HepG2 (cell line): ENCODE measurements around the gene VSTM4. TPM values are rescaled to one million over a fixed set of nuclear protein-coding genes. Genes with fewer than 3 reads are reported as not detected.

Experiments
- ATAC-seq: fragments of 200-7000 bp; cut with Tn5 transposase; 3 replicates; pipeline ENCODE4 v1.9.1; 2020; ENCODE audit warnings: mild to moderate bottlenecking, moderate library complexity
- BruUV-seq: library from RNA; stranded (reverse); fragments of 400-500 nt; replicated peaks from 2 replicates; lab custom pipeline; 2021; lab: Mats Ljungman, UMichigan
- CTCF ChIA-PET: fragments of 300-600 bp; formaldehyde crosslinking; extraction: SDS; loops from one replicate; lab custom pipeline; 2021; ENCODE audit warnings: low total read pairs, inconsistent platforms, low intra/inter-chr PET ratio; lab: Yijun Ruan, JAX
- POLR2A ChIA-PET: fragments of 350-600 bp; sonication (Branson Sonifier 250); formaldehyde crosslinking; loops from one replicate; lab custom pipeline; 2020; ENCODE audit warnings: antibody characterized with exemption, inconsistent platforms; lab: Yijun Ruan, JAX
- DNase-seq: peaks from one replicate; pipeline ENCODE4 v3.0.0-alpha.2; 2015; ENCODE audit warnings: low spot score
- FAIRE-seq: peaks from 3 replicates; lab custom pipeline; 2011; peaks lifted over from hg19 to GRCh38; lab: Jason Lieb, UNC
- H2AFZ ChIP-seq: one replicate; pipeline ENCODE4 v1.6.1; 2011; ENCODE audit warnings: low read length, inconsistent platforms
- H3K27ac ChIP-seq: fragments of 300-600 bp; 3 replicates; pipeline ENCODE4 v1.8.0; 2011; ENCODE audit warnings: mixed run types, mild to moderate bottlenecking, mixed read lengths, low read length, inconsistent platforms; ENCODE audit not compliant: insufficient read depth; ENCODE audit errors: extremely low read length
- H3K27me3 ChIP-seq, 2 experiments: fragments of 200-600 bp in 1 of 2; 2 replicates in 1 of 2; 3 replicates in 1 of 2; pipeline versions ENCODE4 v1.6.0 to v1.8.0; 2011; ENCODE audit warnings: low read length in 2 of 2, mild to moderate bottlenecking in 2 of 2, moderate library complexity in 2 of 2, inconsistent platforms in 1 of 2; ENCODE audit not compliant: insufficient read depth in 2 of 2, control insufficient read depth in 1 of 2
- H3K36me3 ChIP-seq, 2 experiments: fragments of 200-600 bp in 1 of 2; replicated peaks in 1 of 2; 2 replicates in 1 of 2; 3 replicates in 1 of 2; pipeline versions ENCODE4 v1.5.1 to v1.8.0; 2011; ENCODE audit warnings: low read length in 2 of 2, inconsistent platforms in 1 of 2; ENCODE audit not compliant: insufficient read depth in 2 of 2, control insufficient read depth in 1 of 2
- H3K4me1 ChIP-seq: 2 replicates; pipeline ENCODE4 v1.5.1; 2012; ENCODE audit warnings: low read length, inconsistent platforms; ENCODE audit not compliant: insufficient read depth
- H3K4me2 ChIP-seq: 2 replicates; pipeline ENCODE4 v1.6.0; 2011; ENCODE audit warnings: low read depth, low read length, inconsistent platforms
- H3K4me3 ChIP-seq, 3 experiments: fragments of 200-600 bp in 1 of 3; sonication (generic), shearing (Covaris generic) in 1 of 3; replicated peaks in 1 of 3; 2 replicates each; pipeline ENCODE4 v1.5.1; 2011 to 2016; ENCODE audit warnings: low read length in 3 of 3, inconsistent platforms in 2 of 3, low read depth in 2 of 3, mild to moderate bottlenecking in 2 of 3, control low read depth in 1 of 3, mixed read lengths in 1 of 3; ENCODE audit not compliant: insufficient read depth in 1 of 3
- H3K79me2 ChIP-seq: one replicate; pipeline ENCODE4 v1.6.1; 2011; ENCODE audit warnings: low read length, inconsistent platforms; ENCODE audit not compliant: insufficient read depth
- H3K9ac ChIP-seq: 2 replicates; pipeline ENCODE4 v1.6.0; 2011; ENCODE audit warnings: mild to moderate bottlenecking, low read depth, low read length, inconsistent platforms; ENCODE audit not compliant: insufficient read depth
- H3K9me3 ChIP-seq: 2 replicates; pipeline ENCODE4 v1.5.1; 2012; ENCODE audit warnings: mild to moderate bottlenecking, low read length
- H4K20me1 ChIP-seq: 2 replicates; pipeline ENCODE4 v1.6.0; 2011; ENCODE audit warnings: inconsistent platforms, mild to moderate bottlenecking, low read length, moderate library complexity; ENCODE audit not compliant: insufficient read depth
- KDM5A ChIP-seq: fragments of 200-600 bp; sonication (generic); IDR thresholded peaks from 2 replicates; pipeline ENCODE4 v1.7.0; 2018; ENCODE audit warnings: antibody characterized with exemption, mild to moderate bottlenecking, low read length, borderline replicate concordance
- MLLT10 ChIP-seq: sonication (generic); formaldehyde crosslinking; IDR thresholded peaks from 2 replicates; pipeline ENCODE4 v1.4.0; 2020; ENCODE audit warnings: missing genetic modification reagents
- NFKBIZ ChIP-seq: IDR thresholded peaks from 2 replicates; pipeline ENCODE4 v1.6.1; 2018; ENCODE audit warnings: missing genetic modification reagents, missing compliant biosample characterization
- PHF20 ChIP-seq: sonication (generic); formaldehyde crosslinking; IDR thresholded peaks from 2 replicates; pipeline ENCODE4 v1.5.0; 2020; ENCODE audit warnings: mild to moderate bottlenecking, missing genetic modification reagents
- RXRA ChIP-seq: sonication (generic); formaldehyde crosslinking; IDR thresholded peaks from 2 replicates; pipeline ENCODE4 v1.5.1; 2020; ENCODE audit warnings: missing genetic modification reagents
- STAT5B ChIP-seq: sonication (generic); formaldehyde crosslinking; IDR thresholded peaks from 2 replicates; pipeline ENCODE4 v1.4.0; 2020; ENCODE audit warnings: missing genetic modification reagents
- TBL1XR1 ChIP-seq: fragments of 150-350 bp; IDR thresholded peaks from 2 replicates; pipeline ENCODE4 v1.6.1; 2014; ENCODE audit warnings: borderline replicate concordance, low read length; ENCODE audit not compliant: partially characterized antibody
- TSC22D2 ChIP-seq: sonication (generic); formaldehyde crosslinking; IDR thresholded peaks from 2 replicates; pipeline ENCODE4 v1.5.1; 2020; ENCODE audit warnings: missing genetic modification reagents, mild to moderate bottlenecking, borderline replicate concordance
- ZNF101 ChIP-seq: sonication (generic); formaldehyde crosslinking; IDR thresholded peaks from 2 replicates; pipeline ENCODE4 v1.4.0; 2020; ENCODE audit warnings: mild to moderate bottlenecking, low read depth, missing genetic modification reagents, borderline replicate concordance
- ZNF17 ChIP-seq: sonication (generic); formaldehyde crosslinking; IDR thresholded peaks from 2 replicates; pipeline ENCODE4 v1.5.0; 2020; ENCODE audit warnings: mild to moderate bottlenecking, missing genetic modification reagents
- ZNF451 ChIP-seq: sonication (generic); formaldehyde crosslinking; IDR thresholded peaks from 2 replicates; pipeline ENCODE4 v1.5.0; 2020; ENCODE audit warnings: mild to moderate bottlenecking, missing genetic modification reagents
- ZNF652 ChIP-seq: IDR thresholded peaks from 2 replicates; pipeline ENCODE4 v1.6.1; 2016; ENCODE audit warnings: low read depth, borderline replicate concordance
- ZNF709 ChIP-seq: sonication (generic); formaldehyde crosslinking; IDR thresholded peaks from 2 replicates; pipeline ENCODE4 v1.5.0; 2020; ENCODE audit warnings: mild to moderate bottlenecking, missing genetic modification reagents
- WGBS: methylation state at CpG from one replicate; pipeline ENCODE4 v1.1.6; 2017; ENCODE audit warnings: low lambda C conversion rate; 5-methylcytosine and 5-hydroxymethylcytosine counted together
- in situ Hi-C: cut with HindIII; loops from 2 replicates; pipeline ENCODE4 v1.10.0; 2017; ENCODE audit warnings: low pct_unique_long_range_greater_than_20kb; ENCODE audit not compliant: extremely low pct_ligation_motif_present
- intact Hi-C: fragments of 100-400 bp; cut with micrococcal nuclease; formaldehyde crosslinking; loops from one replicate; pipeline ENCODE4 v1.10.0; 2022; ENCODE audit not compliant: unreplicated experiment
- polyA plus RNA-seq, 8 experiments: library from polyadenylated mRNA; depleted of rRNA in 3 of 8; stranded (reverse) in 7 of 8; unstranded in 1 of 8; fragments of >200 nt; fragmentation: Illumina TruSeq in 4 of 8; extraction: Trizol in 4 of 8; gene quantifications; 2 replicates each; pipeline versions ENCODE4 v1.2.1 to v1.2.3, GENCODE V29; 2011 to 2016; ENCODE audit warnings: low read depth in 4 of 8, missing spikeins in 1 of 8, mixed read lengths in 1 of 8; ENCODE audit not compliant: insufficient read depth in 1 of 8
- total RNA-seq, 5 experiments: library from RNA; depleted of rRNA; stranded (reverse); fragments of >200 nt; fragmentation: Illumina TruSeq; extraction: Trizol; gene quantifications; 2 replicates each; pipeline ENCODE4 v1.2.3, GENCODE V29; 2016; ENCODE audit warnings: low read depth in 1 of 5
- TF ChIP-seq, protein P1 (sequence below): sonication (generic); formaldehyde crosslinking; IDR thresholded peaks from 2 replicates; pipeline ENCODE4 v1.4.0; 2020; ENCODE audit warnings: missing genetic modification reagents; ENCODE audit errors: not compliant biosample characterization

Gene VSTM4
- total and polyA plus RNA-seq, 2 of the 13 experiments (the other 11 are each of a cell fraction or from before 2014, with no cell fraction given), result not detected

DNA sequence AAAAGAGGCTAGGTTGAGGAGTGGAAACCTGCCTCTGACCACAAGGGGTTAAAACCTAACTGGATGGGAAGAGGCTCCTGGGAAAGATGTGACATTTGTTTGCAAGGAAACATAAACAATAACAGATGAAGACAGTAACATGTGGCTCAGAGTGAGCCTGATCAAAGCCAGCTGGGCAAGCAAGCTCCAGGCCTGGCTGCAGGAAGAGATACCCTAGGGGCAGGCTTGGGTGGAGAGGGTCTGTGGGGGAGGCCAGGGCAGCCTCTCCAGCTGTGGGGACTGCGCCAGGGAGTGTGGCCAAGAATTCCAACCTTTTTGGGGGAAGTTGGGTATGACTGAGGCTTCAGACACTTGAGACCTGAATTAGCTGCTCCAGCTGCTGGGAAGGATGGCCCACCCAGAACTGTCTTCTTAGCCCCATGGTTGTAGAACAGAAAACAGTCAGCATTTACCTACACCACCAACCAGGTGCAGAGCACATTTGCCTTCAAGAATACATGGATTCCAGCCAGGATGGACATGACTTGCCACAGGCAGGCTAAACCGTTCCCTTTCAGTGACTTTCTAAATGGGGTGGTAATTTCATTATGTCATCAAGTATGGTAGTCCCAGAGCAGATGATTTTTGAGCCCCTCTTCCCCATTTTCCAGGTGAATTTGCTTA, 28.9 kb upstream of the VSTM4 start (continued):
- TF ChIP-seq MLLT10 (CRISPR knock-in tag), result no peak

DNA sequence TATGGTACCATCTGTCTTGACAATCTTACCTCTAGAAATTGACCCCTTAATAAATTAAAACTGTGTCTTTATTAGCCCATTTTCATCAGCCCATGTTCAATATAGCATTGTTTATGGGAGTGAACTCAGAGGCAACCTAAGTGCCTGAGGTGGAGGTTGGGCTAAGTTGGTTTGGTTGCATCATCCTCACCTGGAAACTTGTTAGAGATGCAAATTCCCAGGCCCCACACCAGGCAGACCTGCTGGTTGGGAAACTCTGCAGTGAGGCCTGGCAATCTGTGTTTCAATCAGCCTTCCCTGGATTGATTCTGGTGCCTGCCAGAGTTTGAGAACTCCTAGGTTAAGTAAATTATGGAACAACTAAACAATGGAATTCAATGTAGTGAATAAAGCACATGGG, 27.9 kb upstream of the VSTM4 start:
- Histone ChIP-seq H4K20me1 (no peaks in the 10 kb centered on the region), H3K9me3 (no peaks in the 10 kb centered on the region), H3K9ac (no peak overlapping the region), H3K27ac (no peak overlapping the region), H3K4me2 (no peak overlapping the region), H2AFZ (no peak overlapping the region), H3K4me3 (no peak overlapping the region), H3K79me2 (no peaks in the 10 kb centered on the region), H3K36me3 (no peaks in the 10 kb centered on the region), H3K27me3 (peaks cover under 1 to 4% of the 10 kb centered on the region in 2 experiments; a peak in 2 of 5 replicates), H3K4me1 (no peaks in the 10 kb centered on the region)
- DNase-seq, result no peak
- TF ChIP-seq ZNF709 (no peak), ZNF652 (no peak), PHF20 (CRISPR knock-in tag) (no peak), NFKBIZ (CRISPR knock-in tag) (no peak), ZNF17 (CRISPR knock-in tag) (no peak)
- no peak for FAIRE-seq
- BruUV-seq, result no TSS peak
- ChIA-PET CTCF (no interaction called here), POLR2A (no interaction called here)
- ATAC-seq, result no peak
- intact Hi-C loops (no loop called here), in situ Hi-C loops (no loop called here)

DNA sequence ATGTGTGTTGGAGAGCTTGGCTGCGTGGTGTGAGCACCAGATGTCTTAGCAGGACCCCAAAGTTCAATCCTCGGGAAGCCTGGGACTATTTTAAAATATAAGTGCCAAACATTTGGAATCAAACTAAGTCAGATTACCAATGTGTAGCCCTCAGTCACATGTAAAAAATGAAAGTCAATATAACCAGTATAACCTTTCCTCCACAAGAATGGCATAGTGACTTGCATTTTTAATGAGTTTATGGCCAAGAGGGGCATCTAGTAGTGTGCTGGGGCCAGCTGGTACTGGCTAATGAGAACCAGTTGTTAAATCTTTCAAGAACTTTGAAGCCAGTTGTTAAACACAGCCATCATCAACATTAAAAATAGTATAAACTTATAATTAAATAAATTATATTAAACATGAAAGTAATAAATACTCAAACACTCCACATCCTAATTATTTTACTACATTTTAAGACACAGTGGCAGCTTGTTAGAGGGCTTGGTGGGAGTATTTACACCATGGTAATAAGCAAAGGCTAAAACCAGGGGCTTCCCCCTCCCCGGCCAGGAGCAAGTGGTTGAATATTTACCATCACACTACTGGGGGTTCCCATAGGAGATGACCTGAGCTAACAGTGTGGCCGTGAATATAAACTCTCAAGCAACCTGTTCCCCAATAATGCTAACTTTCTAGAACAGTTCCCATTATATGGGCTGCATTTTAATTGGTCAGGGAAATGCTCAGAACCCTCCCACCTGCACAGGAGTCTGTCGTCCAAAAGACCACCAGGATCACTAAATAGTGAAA, 26.4 kb upstream of the VSTM4 start:
- H3K27ac ChIP-seq, result no peak overlapping the region
- 0% methylated on average over 5 of the region's 5 CpGs for WGBS
- H3K4me3 ChIP-seq, result no peak overlapping the region
- H2AFZ ChIP-seq, result no peak overlapping the region
- FAIRE-seq, result no peak
- H3K79me2 ChIP-seq, result no peaks in the 10 kb centered on the region
- H4K20me1 ChIP-seq, result no peaks in the 10 kb centered on the region
- no peaks in the 10 kb centered on the region for H3K9me3 ChIP-seq
- H3K36me3 ChIP-seq, result no peaks in the 10 kb centered on the region
- no TSS peak for BruUV-seq
- CTCF ChIA-PET, result no interaction called here
- intact Hi-C loops, result no loop called here
- in situ Hi-C loops, result no loop called here
- H3K27me3 ChIP-seq, result peaks cover 1 to 4% of the 10 kb centered on the region in 2 experiments; a peak in 2 of 5 replicates
- H3K4me2 ChIP-seq, result no peak overlapping the region
- H3K4me1 ChIP-seq, result no peaks in the 10 kb centered on the region
- no peak for DNase-seq
- no peak for ATAC-seq
- POLR2A ChIA-PET, result no interaction called here
- no peak overlapping the region for H3K9ac ChIP-seq
- TF ChIP-seq TBL1XR1 (no peak), STAT5B (CRISPR knock-in tag) (no peak), TSC22D2 (no peak), ZNF101 (no peak), ZNF451 (no peak), RXRA (CRISPR knock-in tag) (no peak), KDM5A (no peak)
- TF ChIP-seq, protein P1, sequence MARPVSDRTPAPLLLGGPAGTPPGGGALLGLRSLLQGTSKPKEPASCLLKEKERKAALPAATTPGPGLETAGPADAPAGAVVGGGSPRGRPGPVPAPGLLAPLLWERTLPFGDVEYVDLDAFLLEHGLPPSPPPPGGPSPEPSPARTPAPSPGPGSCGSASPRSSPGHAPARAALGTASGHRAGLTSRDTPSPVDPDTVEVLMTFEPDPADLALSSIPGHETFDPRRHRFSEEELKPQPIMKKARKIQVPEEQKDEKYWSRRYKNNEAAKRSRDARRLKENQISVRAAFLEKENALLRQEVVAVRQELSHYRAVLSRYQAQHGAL, result no peak
